ENCODE data around the gene SPAST. TPM values are rescaled to one million over a fixed set of nuclear protein-coding genes. Genes with fewer than 3 reads are reported as not detected.
"Not testable (repeated sequence)": the region's sequence is repeated elsewhere in the genome, so short reads cannot be mapped to it uniquely, and the experiment has no call there.

SPAST gene
- polyA plus RNA-seq, 1 donor from 2014 or later: 121 TPM

DNA sequence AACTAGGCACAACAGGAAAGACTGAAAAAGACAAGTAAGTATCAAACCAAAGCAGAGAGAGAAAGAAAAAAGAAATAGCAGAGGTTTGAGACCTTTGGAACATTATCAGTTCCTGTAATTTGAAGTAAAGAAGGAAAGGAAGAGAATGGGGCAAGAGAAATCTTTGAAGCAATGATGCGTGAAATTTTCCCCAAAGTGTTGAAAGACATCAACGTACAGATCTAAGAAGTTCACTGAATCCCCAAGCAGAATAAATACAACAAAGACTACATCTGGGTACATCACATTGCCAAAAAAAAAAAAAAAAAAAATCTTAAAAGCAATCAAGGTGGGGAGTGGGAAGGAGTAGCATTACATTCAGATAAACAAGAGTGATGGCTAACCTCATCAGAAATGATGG, 96.3 kb downstream of the SPAST start:
- no peaks in the 10 kb centered on the region for H4K20me1 ChIP-seq (ENCODE audit: insufficient read depth)
- H3K9me3 ChIP-seq (ENCODE audit: low read length): no peaks in the 10 kb centered on the region
- H3K4me3 ChIP-seq (ENCODE audit: low read length): no peak overlapping the region
- H2AFZ ChIP-seq (ENCODE audit: low read depth, low read length): no peak overlapping the region
- H3K27me3 ChIP-seq (ENCODE audit: insufficient read depth, low read depth, low read length): no peaks in the 10 kb centered on the region
- H3K27ac ChIP-seq (ENCODE audit: low read length): no peak overlapping the region
- H3F3A ChIP-seq (ENCODE audit: insufficient read depth, low read length, poor library complexity, severe bottlenecking): no peaks in the 10 kb centered on the region
- TF ChIP-seq, protein P1, sequence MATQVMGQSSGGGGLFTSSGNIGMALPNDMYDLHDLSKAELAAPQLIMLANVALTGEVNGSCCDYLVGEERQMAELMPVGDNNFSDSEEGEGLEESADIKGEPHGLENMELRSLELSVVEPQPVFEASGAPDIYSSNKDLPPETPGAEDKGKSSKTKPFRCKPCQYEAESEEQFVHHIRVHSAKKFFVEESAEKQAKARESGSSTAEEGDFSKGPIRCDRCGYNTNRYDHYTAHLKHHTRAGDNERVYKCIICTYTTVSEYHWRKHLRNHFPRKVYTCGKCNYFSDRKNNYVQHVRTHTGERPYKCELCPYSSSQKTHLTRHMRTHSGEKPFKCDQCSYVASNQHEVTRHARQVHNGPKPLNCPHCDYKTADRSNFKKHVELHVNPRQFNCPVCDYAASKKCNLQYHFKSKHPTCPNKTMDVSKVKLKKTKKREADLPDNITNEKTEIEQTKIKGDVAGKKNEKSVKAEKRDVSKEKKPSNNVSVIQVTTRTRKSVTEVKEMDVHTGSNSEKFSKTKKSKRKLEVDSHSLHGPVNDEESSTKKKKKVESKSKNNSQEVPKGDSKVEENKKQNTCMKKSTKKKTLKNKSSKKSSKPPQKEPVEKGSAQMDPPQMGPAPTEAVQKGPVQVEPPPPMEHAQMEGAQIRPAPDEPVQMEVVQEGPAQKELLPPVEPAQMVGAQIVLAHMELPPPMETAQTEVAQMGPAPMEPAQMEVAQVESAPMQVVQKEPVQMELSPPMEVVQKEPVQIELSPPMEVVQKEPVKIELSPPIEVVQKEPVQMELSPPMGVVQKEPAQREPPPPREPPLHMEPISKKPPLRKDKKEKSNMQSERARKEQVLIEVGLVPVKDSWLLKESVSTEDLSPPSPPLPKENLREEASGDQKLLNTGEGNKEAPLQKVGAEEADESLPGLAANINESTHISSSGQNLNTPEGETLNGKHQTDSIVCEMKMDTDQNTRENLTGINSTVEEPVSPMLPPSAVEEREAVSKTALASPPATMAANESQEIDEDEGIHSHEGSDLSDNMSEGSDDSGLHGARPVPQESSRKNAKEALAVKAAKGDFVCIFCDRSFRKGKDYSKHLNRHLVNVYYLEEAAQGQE (IDR thresholded peaks at IDR 0.05; ENCODE audit: borderline replicate concordance): no peak
- TF ChIP-seq EP300 (conservative IDR thresholded peaks at IDR 0.05; ENCODE audit: poor library complexity, severe bottlenecking) (no peak), SMC3 (conservative IDR thresholded peaks at IDR 0.05; ENCODE audit: poor library complexity) (no peak)
- no peaks in the 10 kb centered on the region for H3K79me2 ChIP-seq (replicated peaks; ENCODE audit: insufficient read depth, low read length)
- H3K4me2 ChIP-seq (ENCODE audit: low read length): no peak overlapping the region
- H3K36me3 ChIP-seq (ENCODE audit: insufficient read depth, low read length): no peaks in the 10 kb centered on the region
- H3K9ac ChIP-seq (ENCODE audit: low read length): no peak overlapping the region
- no peaks in the 10 kb centered on the region for H3K9me2 ChIP-seq (ENCODE audit: insufficient read depth, low read length)

DNA sequence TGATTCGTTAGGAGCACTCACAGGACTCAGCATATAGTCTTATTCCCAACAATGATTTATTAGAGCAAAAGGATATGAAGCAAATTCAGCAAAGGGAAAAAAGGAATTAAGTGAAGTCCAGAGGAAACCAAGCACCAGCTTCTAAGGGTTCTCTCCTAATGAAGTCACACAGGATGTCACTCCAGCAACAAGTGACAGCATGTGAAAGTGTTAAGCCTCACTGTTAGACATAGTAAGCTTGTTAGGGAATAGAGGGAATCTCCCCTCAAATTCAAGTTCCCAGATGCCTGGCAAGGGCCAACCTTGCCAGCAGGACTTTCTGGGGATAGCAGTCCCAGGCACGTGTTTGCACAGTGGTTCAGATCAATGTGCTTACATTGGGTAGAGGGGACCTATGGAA, 97.9 kb downstream of the SPAST start:
- H3K4me2 ChIP-seq (ENCODE audit: low read length): no peak overlapping the region
- no peaks in the 10 kb centered on the region for H3K27me3 ChIP-seq (ENCODE audit: insufficient read depth, low read depth, low read length)
- H3K79me2 ChIP-seq (replicated peaks; ENCODE audit: insufficient read depth, low read length): peaks cover 4% of the 10 kb centered on the region
- H3K4me3 ChIP-seq (ENCODE audit: low read length): no peak overlapping the region
- no peak overlapping the region for H3K9ac ChIP-seq (ENCODE audit: low read length)
- no peaks in the 10 kb centered on the region for H3K9me2 ChIP-seq (ENCODE audit: insufficient read depth, low read length)
- H3K36me3 ChIP-seq (ENCODE audit: insufficient read depth, low read length): no peaks in the 10 kb centered on the region
- H3K27ac ChIP-seq (ENCODE audit: low read length): no peak overlapping the region
- H3F3A ChIP-seq (ENCODE audit: insufficient read depth, low read length, poor library complexity, severe bottlenecking): peaks cover 3% of the 10 kb centered on the region
- no peaks in the 10 kb centered on the region for H4K20me1 ChIP-seq (ENCODE audit: insufficient read depth)
- H2AFZ ChIP-seq (ENCODE audit: low read depth, low read length): no peak overlapping the region
- TF ChIP-seq POLR2AphosphoS5 (IDR thresholded peaks at IDR 0.05): no peak
- no peak for TF ChIP-seq EP300 (conservative IDR thresholded peaks at IDR 0.05; ENCODE audit: poor library complexity, severe bottlenecking)
- no peak for TF ChIP-seq TAF1 (IDR thresholded peaks at IDR 0.05; ENCODE audit: low read depth)
- TF ChIP-seq EZH2 (IDR thresholded peaks at IDR 0.05; ENCODE audit: borderline replicate concordance, insufficient read depth, low read length, poor library complexity, severe bottlenecking): no peak
- TF ChIP-seq, protein P1 (IDR thresholded peaks at IDR 0.05; ENCODE audit: borderline replicate concordance): no peak
- no peak for TF ChIP-seq RAD21 (conservative IDR thresholded peaks at IDR 0.05)
- no peak for TF ChIP-seq SMC3 (conservative IDR thresholded peaks at IDR 0.05; ENCODE audit: poor library complexity)
- no peak for TF ChIP-seq MXI1 (conservative IDR thresholded peaks at IDR 0.05; ENCODE audit: poor library complexity, severe bottlenecking)
- TF ChIP-seq, protein P2, sequence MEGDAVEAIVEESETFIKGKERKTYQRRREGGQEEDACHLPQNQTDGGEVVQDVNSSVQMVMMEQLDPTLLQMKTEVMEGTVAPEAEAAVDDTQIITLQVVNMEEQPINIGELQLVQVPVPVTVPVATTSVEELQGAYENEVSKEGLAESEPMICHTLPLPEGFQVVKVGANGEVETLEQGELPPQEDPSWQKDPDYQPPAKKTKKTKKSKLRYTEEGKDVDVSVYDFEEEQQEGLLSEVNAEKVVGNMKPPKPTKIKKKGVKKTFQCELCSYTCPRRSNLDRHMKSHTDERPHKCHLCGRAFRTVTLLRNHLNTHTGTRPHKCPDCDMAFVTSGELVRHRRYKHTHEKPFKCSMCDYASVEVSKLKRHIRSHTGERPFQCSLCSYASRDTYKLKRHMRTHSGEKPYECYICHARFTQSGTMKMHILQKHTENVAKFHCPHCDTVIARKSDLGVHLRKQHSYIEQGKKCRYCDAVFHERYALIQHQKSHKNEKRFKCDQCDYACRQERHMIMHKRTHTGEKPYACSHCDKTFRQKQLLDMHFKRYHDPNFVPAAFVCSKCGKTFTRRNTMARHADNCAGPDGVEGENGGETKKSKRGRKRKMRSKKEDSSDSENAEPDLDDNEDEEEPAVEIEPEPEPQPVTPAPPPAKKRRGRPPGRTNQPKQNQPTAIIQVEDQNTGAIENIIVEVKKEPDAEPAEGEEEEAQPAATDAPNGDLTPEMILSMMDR (IDR thresholded peaks at IDR 0.05; ENCODE audit: poor library complexity, severe bottlenecking): no peak
- no peaks in the 10 kb centered on the region for H3K9me3 ChIP-seq (ENCODE audit: low read length)

DNA sequence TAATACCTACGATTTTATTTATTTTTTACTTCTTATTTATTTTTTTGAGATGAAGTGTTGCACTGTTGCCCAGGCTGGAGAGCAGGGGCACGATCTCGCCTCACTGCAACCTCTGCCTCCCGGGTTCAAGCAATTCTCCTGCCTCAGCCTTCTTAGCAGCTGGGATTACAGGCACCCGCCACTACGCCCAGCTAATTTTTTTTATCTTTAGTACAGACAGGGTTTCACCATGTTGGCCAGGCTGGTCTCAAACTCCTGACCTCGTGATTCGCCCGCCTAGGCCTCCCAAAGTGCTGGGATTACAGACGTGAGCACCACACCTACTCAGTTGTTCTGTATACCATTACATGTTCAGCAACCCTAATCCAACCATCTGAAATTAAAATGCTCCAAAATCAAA, 100.9 kb downstream of the SPAST start:
- H3K27ac ChIP-seq (ENCODE audit: low read length); H2AFZ ChIP-seq (ENCODE audit: low read depth, low read length); H3K4me3 ChIP-seq (ENCODE audit: low read length); H3F3A ChIP-seq (ENCODE audit: insufficient read depth, low read length, poor library complexity, severe bottlenecking); H3K27me3 ChIP-seq (ENCODE audit: insufficient read depth, low read depth, low read length); H4K20me1 ChIP-seq (ENCODE audit: insufficient read depth); H3K36me3 ChIP-seq (ENCODE audit: insufficient read depth, low read length); H3K9ac ChIP-seq (ENCODE audit: low read length); H3K9me3 ChIP-seq (ENCODE audit: low read length); H3K4me2 ChIP-seq (ENCODE audit: low read length); H3K9me2 ChIP-seq (ENCODE audit: insufficient read depth, low read length): not testable (repeated sequence)
- peaks cover 19% of the 10 kb centered on the region for H3K79me2 ChIP-seq (replicated peaks; ENCODE audit: insufficient read depth, low read length)

DNA sequence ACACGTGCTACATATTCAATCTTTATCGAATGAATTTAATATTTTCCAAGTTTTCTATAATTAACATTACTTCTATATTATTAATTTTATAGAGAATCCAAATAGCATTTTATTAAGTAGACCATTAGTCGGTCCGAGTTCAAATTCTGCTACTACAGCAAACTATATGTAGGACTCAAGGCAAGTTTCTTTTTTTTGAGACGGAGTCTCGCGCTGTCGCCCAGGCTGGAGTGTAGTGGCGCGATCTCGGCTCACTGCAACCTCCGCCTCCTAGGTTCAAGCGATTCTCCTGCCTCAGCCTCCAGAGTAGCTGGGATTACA, 101.6 kb downstream of the SPAST start:
- H2AFZ ChIP-seq (ENCODE audit: low read depth, low read length); H3K27me3 ChIP-seq (ENCODE audit: insufficient read depth, low read depth, low read length); H3K36me3 ChIP-seq (ENCODE audit: insufficient read depth, low read length); H3K9me2 ChIP-seq (ENCODE audit: insufficient read depth, low read length); H3K9me3 ChIP-seq (ENCODE audit: low read length); H3F3A ChIP-seq (ENCODE audit: insufficient read depth, low read length, poor library complexity, severe bottlenecking); H4K20me1 ChIP-seq (ENCODE audit: insufficient read depth): not testable (repeated sequence)
- H3K27ac ChIP-seq (ENCODE audit: low read length): peak overlapping the region; percentile 53
- H3K79me2 ChIP-seq (replicated peaks; ENCODE audit: insufficient read depth, low read length): peaks cover 19% of the 10 kb centered on the region
- H3K9ac ChIP-seq (ENCODE audit: low read length): peak overlapping the region; percentile 55
- peak overlapping the region; percentile 79 for H3K4me3 ChIP-seq (ENCODE audit: low read length)
- peak overlapping the region; percentile 17 for H3K4me2 ChIP-seq (ENCODE audit: low read length)

Measured in neural cell (in vitro differentiated cells).